Cardiac muscle cell (in vitro differentiated cells and primary cell): Measurements from ENCODE around the gene LPP. TPM values are rescaled to one million over a fixed set of nuclear protein-coding genes. Genes with fewer than 3 reads are reported as not detected.

Source experiments
- DNase-seq, 2 donors: peaks; one replicate each; pipeline versions ENCODE4 v3.0.0 to v3.0.0-alpha.2; 2010 to 2017; ENCODE audit warnings: low read depth in 1 of 2, low spot score in 1 of 2
- H3K27ac ChIP-seq: fragments of 200-600 bp; sonication (generic); 2 replicates; pipeline ENCODE4 v1.5.1; 2016
- H3K27me3 ChIP-seq: fragments of 200-600 bp; sonication (generic); 2 replicates; pipeline ENCODE4 v1.6.0; 2016; ENCODE audit warnings: control low read depth
- H3K36me3 ChIP-seq: fragments of 200-600 bp; sonication (generic); 2 replicates; pipeline ENCODE4 v1.5.1; 2016; ENCODE audit warnings: control low read depth
- H3K4me1 ChIP-seq: fragments of 200-600 bp; sonication (generic); 2 replicates; pipeline ENCODE4 v1.8.1; 2017; ENCODE audit warnings: low read depth, mild to moderate bottlenecking, mixed run types
- H3K4me3 ChIP-seq: fragments of 200-600 bp; sonication (generic); 2 replicates; pipeline ENCODE4 v1.5.1; 2016; ENCODE audit warnings: mild to moderate bottlenecking
- H3K9me3 ChIP-seq: fragments of 200-600 bp; sonication (generic); 2 replicates; pipeline ENCODE4 v1.5.1; 2017; ENCODE audit warnings: low read depth, mild to moderate bottlenecking, control low read depth
- polyA plus RNA-seq: library from polyadenylated mRNA; unstranded; fragments of >200 nt; fragmentation: Nextera tagmentation; extraction: Ambion mirVana; gene quantifications from 2 replicates; pipeline ENCODE4 v1.2.1, GENCODE V29; 2016
- total RNA-seq: library from RNA; depleted of rRNA; stranded (reverse); fragments of >200 nt; gene quantifications from 2 replicates; pipeline ENCODE4 v1.2.3, GENCODE V29; 2016
- TF ChIP-seq, protein P1 (sequence below): IDR thresholded peaks from 2 replicates; pipeline ENCODE4 v1.5.1; 2012; ENCODE audit warnings: low read depth, mild to moderate bottlenecking, low read length

LPP gene
- total and polyA plus RNA-seq, 2 experiments from 2014 or later = 21.4 to 45.2 TPM

DNA sequence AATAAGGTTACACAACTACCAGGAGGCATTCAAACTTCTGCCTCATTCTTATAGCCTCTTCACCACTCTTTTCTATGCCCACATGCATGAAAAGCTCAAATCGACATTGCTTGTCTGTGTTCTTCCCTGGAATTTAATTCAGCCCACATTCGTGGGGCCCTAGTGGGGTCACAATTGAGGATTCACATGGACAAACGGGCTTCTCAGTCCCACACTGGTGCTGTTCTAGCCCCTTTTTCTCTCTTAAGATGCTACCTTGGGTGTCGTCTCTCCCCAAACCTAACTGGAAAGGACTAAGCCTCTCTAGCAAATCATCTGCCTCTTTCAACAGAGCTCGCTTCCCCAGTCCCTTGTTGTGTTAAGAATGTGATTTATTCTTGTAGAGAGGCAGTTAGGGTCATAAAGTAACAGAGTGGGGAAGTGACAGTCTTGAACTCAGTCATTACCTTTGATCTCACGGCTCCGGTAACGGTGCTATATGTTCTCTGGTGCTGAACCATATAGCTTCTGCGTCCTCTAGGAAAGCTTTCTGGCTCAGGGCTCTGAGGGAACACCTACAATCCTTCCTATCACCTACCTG lies 4.9 kb downstream of the LPP start:
- Histone ChIP-seq H3K27me3 (no peaks in the 10 kb centered on the region), H3K4me1 (peaks cover 12% of the 10 kb centered on the region), H3K27ac (peak overlapping the region; percentile 30), H3K9me3 (no peaks in the 10 kb centered on the region), H3K4me3 (no peak overlapping the region), H3K36me3 (no peaks in the 10 kb centered on the region)
- no peak for DNase-seq
- TF ChIP-seq, protein P1, sequence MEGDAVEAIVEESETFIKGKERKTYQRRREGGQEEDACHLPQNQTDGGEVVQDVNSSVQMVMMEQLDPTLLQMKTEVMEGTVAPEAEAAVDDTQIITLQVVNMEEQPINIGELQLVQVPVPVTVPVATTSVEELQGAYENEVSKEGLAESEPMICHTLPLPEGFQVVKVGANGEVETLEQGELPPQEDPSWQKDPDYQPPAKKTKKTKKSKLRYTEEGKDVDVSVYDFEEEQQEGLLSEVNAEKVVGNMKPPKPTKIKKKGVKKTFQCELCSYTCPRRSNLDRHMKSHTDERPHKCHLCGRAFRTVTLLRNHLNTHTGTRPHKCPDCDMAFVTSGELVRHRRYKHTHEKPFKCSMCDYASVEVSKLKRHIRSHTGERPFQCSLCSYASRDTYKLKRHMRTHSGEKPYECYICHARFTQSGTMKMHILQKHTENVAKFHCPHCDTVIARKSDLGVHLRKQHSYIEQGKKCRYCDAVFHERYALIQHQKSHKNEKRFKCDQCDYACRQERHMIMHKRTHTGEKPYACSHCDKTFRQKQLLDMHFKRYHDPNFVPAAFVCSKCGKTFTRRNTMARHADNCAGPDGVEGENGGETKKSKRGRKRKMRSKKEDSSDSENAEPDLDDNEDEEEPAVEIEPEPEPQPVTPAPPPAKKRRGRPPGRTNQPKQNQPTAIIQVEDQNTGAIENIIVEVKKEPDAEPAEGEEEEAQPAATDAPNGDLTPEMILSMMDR = no peak

DNA sequence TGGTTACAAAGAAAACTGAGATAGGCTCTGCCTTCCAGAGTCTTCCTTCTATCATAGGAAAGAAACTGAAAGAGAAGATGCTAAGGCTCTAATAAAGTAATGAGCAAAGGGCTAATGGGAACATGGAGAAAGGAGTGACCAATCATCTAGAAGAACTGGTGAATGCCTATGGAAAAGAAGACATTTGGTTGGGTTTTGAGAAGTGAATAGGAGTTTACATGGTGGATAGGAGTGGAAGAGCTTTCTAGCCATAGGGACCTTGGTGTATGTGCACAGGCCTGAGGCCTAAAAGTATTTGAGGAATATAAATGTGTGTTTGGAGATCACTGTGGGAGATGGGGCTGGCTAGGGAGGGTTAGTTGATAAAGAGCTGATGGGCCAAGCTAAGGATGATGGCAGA lies 6.8 kb downstream of the LPP start:
- no peaks in the 10 kb centered on the region for H3K9me3 ChIP-seq
- H3K27ac ChIP-seq = no peak overlapping the region
- no peak for DNase-seq
- no peaks in the 10 kb centered on the region for H3K27me3 ChIP-seq
- peaks cover 12% of the 10 kb centered on the region for H3K4me1 ChIP-seq
- TF ChIP-seq, protein P1 = no peak
- H3K4me3 ChIP-seq = no peak overlapping the region
- H3K36me3 ChIP-seq = no peaks in the 10 kb centered on the region

DNA sequence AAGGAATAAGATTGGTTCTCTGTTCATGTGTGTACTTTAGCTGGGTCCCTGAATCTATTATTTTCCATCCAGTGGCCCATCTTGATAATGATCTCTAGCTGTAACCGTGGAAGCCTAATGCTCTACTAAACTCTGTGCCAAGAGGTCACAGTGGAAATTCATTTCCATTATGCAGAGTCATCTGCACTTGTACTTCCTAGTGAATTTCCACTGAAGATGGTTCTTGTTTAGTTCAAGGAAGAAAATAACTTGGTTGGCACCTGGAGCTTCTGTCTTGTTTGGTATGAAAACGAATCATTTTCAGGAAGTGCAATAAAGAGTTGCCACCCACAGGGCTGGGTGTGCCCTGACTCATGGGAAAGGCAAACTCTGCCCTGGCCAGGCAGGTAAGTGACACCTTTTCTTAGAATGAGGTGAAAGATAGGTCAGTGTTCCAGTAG lies 10.3 kb downstream of the LPP start:
- no peaks in the 10 kb centered on the region for H3K9me3 ChIP-seq
- H3K36me3 ChIP-seq = no peaks in the 10 kb centered on the region
- H3K4me1 ChIP-seq = peaks cover 4% of the 10 kb centered on the region
- no peak overlapping the region for H3K27ac ChIP-seq
- no peak overlapping the region for H3K4me3 ChIP-seq
- no peak for DNase-seq
- H3K27me3 ChIP-seq = no peaks in the 10 kb centered on the region
- TF ChIP-seq, protein P1 = no peak

DNA sequence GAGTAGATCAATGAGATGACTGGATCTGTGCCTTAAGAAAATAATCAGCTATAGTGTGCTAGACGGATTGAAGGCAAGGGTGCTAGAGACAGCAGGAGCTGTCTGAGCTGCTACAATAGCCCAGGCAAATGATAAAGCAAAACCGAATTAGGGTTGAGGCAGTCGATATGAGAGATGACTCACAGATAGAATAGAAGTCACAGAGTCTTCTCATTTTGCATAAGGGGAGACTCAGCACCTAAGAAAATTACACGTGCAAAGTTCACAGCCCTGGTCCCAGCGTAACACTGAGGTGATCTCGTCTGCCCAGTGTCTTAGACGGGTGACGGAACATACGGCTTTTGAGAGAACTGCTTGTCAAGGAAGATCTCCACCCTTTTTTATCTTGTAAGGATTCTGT lies 11.6 kb downstream of the LPP start:
- TF ChIP-seq, protein P1 = no peak
- DNase-seq = no peak
- Histone ChIP-seq H3K9me3 (no peaks in the 10 kb centered on the region), H3K27me3 (no peaks in the 10 kb centered on the region), H3K36me3 (no peaks in the 10 kb centered on the region), H3K27ac (no peak overlapping the region), H3K4me1 (peaks cover 4% of the 10 kb centered on the region), H3K4me3 (no peak overlapping the region)

DNA sequence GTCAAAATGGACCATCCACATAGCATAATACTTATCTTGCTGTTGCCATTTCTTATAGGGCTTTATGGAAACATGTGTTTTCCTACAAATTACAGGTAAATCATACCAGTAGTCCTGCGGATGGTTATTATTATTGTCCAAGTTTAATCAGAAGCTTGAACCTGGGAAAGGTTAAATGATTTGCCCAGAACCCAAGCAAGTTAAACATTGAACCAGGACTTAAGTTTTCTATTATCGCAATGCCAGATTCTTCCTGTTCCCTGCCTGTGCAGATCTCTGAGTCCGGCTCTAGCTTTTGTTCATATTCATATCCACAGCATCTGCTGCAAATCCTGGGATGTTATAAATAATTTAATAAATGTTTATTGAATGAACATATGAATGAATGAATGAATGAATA lies 12.5 kb downstream of the LPP start:
- TF ChIP-seq, protein P1 = no peak
- H3K4me1 ChIP-seq = peaks cover 4% of the 10 kb centered on the region
- H3K27me3 ChIP-seq = no peaks in the 10 kb centered on the region
- no peaks in the 10 kb centered on the region for H3K9me3 ChIP-seq
- H3K36me3 ChIP-seq = no peaks in the 10 kb centered on the region
- H3K27ac ChIP-seq = no peak overlapping the region
- no peak for DNase-seq
- no peak overlapping the region for H3K4me3 ChIP-seq
